Dermis blood vessel endothelial cell (primary cell): ENCODE data around the gene WHRN. TPM values are rescaled to one million over a fixed set of nuclear protein-coding genes. Genes with fewer than 3 reads are reported as not detected.
A peak's percentile ranks its signal among the peaks of the same experiment; 100 is the strongest.

ENCODE experiments used
- DNase-seq: peaks from one replicate; pipeline ENCODE4 v3.0.0; 2010
- total RNA-seq: library from RNA; depleted of rRNA; stranded (reverse); fragments of >200 nt; gene quantifications from 2 replicates; pipeline ENCODE4 v1.2.3, GENCODE V29; 2014

Gene WHRN
- total RNA-seq, 1 donor from 2014 or later, result 0.17 TPM

- no peak for DNase-seq
Observed at GRCh38 chr9:114446672-114447450, 58.4 kb downstream of the WHRN start.

- DNase-seq, result peak; percentile 64
Observed at GRCh38 chr9:114446036-114446435, 59.2 kb downstream of the WHRN start.

- DNase-seq, result no peak
Observed at GRCh38 chr9:114445616-114446015, 59.7 kb downstream of the WHRN start.

- DNase-seq, result no peak
Observed at GRCh38 chr9:114442022-114442421, 63.3 kb downstream of the WHRN start.

GRCh38 chr9:114437401-114437893 lies 67.8 kb downstream of the WHRN start:
- DNase-seq, result no peak

- DNase-seq, result peak; percentile 70
Observed at GRCh38 chr9:114434878-114435311, 70.4 kb downstream of the WHRN start.

- no peak for DNase-seq
Observed at GRCh38 chr9:114433720-114434255, 71.5 kb downstream of the WHRN start.

- DNase-seq, result no peak
Observed at GRCh38 chr9:114433086-114433485, 72.2 kb downstream of the WHRN start.

GRCh38 chr9:114432323-114433067 lies 72.8 kb downstream of the WHRN start:
- DNase-seq, result no peak

GRCh38 chr9:114431770-114432169 lies 73.5 kb downstream of the WHRN start:
- no peak for DNase-seq

GRCh38 chr9:114431003-114431402 lies 74.3 kb downstream of the WHRN start:
- DNase-seq, result no peak

- DNase-seq, result no peak
Observed at GRCh38 chr9:114430457-114430856, 74.8 kb downstream of the WHRN start.

- no peak for DNase-seq
Observed at GRCh38 chr9:114429488-114429887, 75.8 kb downstream of the WHRN start.

GRCh38 chr9:114428466-114428865 lies 76.8 kb downstream of the WHRN start:
- no peak for DNase-seq

- no peak for DNase-seq
Observed at GRCh38 chr9:114427644-114428043, 77.6 kb downstream of the WHRN start.

GRCh38 chr9:114426046-114426948 lies 79.0 kb downstream of the WHRN start:
- no peak for DNase-seq

GRCh38 chr9:114425126-114425525 lies 80.1 kb downstream of the WHRN start:
- DNase-seq, result no peak

GRCh38 chr9:114424126-114424525 lies 81.1 kb downstream of the WHRN start:
- no peak for DNase-seq

GRCh38 chr9:114423181-114423580 lies 82.1 kb downstream of the WHRN start:
- no peak for DNase-seq

GRCh38 chr9:114421147-114421546 lies 84.1 kb downstream of the WHRN start:
- no peak for DNase-seq

- no peak for DNase-seq
Observed at GRCh38 chr9:114419796-114420195, 85.5 kb downstream of the WHRN start.

GRCh38 chr9:114418053-114418452 lies 87.2 kb downstream of the WHRN start:
- no peak for DNase-seq

- DNase-seq, result no peak
Observed at GRCh38 chr9:114417511-114417910, 87.8 kb downstream of the WHRN start.
